Neural crest cell (in vitro differentiated cells): ENCODE data around the gene ADH1A. TPM values are rescaled to one million over a fixed set of nuclear protein-coding genes. Genes with fewer than 3 reads are reported as not detected.

Source experiments
- DNase-seq: peaks from one replicate; pipeline ENCODE4 v3.0.0; 2021; ENCODE audit warnings: low read depth, mixed read lengths, low spot score
- H3K27ac Mint-ChIP-seq: one replicate; pipeline ENCODE4 v1.8.0; 2021; ENCODE audit warnings: mild to moderate bottlenecking, mixed read lengths; ENCODE audit not compliant: unreplicated experiment
- H3K27me3 Mint-ChIP-seq: 2 replicates; pipeline ENCODE4 v1.8.0; 2021; ENCODE audit warnings: low read depth, mild to moderate bottlenecking, mixed read lengths
- H3K36me3 Mint-ChIP-seq: 2 replicates; pipeline ENCODE4 v1.8.0; 2021; ENCODE audit warnings: low read depth, mild to moderate bottlenecking, mixed read lengths
- H3K4me1 Mint-ChIP-seq: 2 replicates; pipeline ENCODE4 v1.8.0; 2021; ENCODE audit warnings: mixed read lengths
- H3K4me3 Mint-ChIP-seq: one replicate; pipeline ENCODE4 v1.8.0; 2021; ENCODE audit warnings: mild to moderate bottlenecking, mixed read lengths
- H3K9me3 Mint-ChIP-seq: 2 replicates; pipeline ENCODE4 v1.8.0; 2021; ENCODE audit warnings: mixed read lengths
- CTCF ChIP-seq: fragments of 200-600 bp; sonication (generic); conservative IDR thresholded peaks from 2 replicates; pipeline ENCODE4 v1.5.0; 2021; ENCODE audit warnings: antibody characterized with exemption, mild to moderate bottlenecking
- total RNA-seq: library from RNA; stranded (reverse); gene quantifications from 2 replicates; pipeline ENCODE4 v1.2.1, GENCODE V29; 2021

Gene ADH1A
- total RNA-seq, 1 donor from 2014 or later, result not detected

- Mint-ChIP-seq H3K4me3 (no peak overlapping the region), H3K9me3 (peaks cover 2% of the 10 kb centered on the region)
These were observed 9.5 kb downstream of the ADH1A start for GRCh38 chr4:99281261-99281660.

GRCh38 chr4:99276417-99276816 lies 14.4 kb downstream of the ADH1A start:
- no peak overlapping the region for H3K4me3 Mint-ChIP-seq
- H3K4me1 Mint-ChIP-seq, result no peaks in the 10 kb centered on the region
- no peak for TF ChIP-seq CTCF
- H3K9me3 Mint-ChIP-seq, result peaks cover 3% of the 10 kb centered on the region
- DNase-seq, result no peak
- no peak overlapping the region for H3K27ac Mint-ChIP-seq
- H3K36me3 Mint-ChIP-seq, result no peaks in the 10 kb centered on the region
- H3K27me3 Mint-ChIP-seq, result no peaks in the 10 kb centered on the region

More at GRCh38 chr4:99281261-99281660, 9.5 kb downstream of the ADH1A start:
- no peak for DNase-seq
- H3K27me3 Mint-ChIP-seq, result no peaks in the 10 kb centered on the region
- peaks cover 2% of the 10 kb centered on the region for H3K4me1 Mint-ChIP-seq
- no peak overlapping the region for H3K27ac Mint-ChIP-seq
- no peaks in the 10 kb centered on the region for H3K36me3 Mint-ChIP-seq
- TF ChIP-seq CTCF, result no peak

GRCh38 chr4:99275885-99276284 lies 14.9 kb downstream of the ADH1A start:
- DNase-seq, result no peak
- Mint-ChIP-seq H3K27ac (no peak overlapping the region), H3K27me3 (no peaks in the 10 kb centered on the region), H3K4me1 (no peaks in the 10 kb centered on the region), H3K9me3 (peaks cover 3% of the 10 kb centered on the region), H3K36me3 (no peaks in the 10 kb centered on the region), H3K4me3 (no peak overlapping the region)
- no peak for TF ChIP-seq CTCF

- no peak for TF ChIP-seq CTCF
- H3K36me3 Mint-ChIP-seq, result no peaks in the 10 kb centered on the region
- DNase-seq, result no peak
- no peak overlapping the region for H3K4me3 Mint-ChIP-seq
- no peaks in the 10 kb centered on the region for H3K27me3 Mint-ChIP-seq
- peaks cover 3% of the 10 kb centered on the region for H3K9me3 Mint-ChIP-seq
- no peaks in the 10 kb centered on the region for H3K4me1 Mint-ChIP-seq
- H3K27ac Mint-ChIP-seq, result no peak overlapping the region
These were observed 15.7 kb downstream of the ADH1A start for GRCh38 chr4:99275050-99275449.

GRCh38 chr4:99273704-99274103 lies 17.1 kb downstream of the ADH1A start:
- H3K27ac Mint-ChIP-seq, result no peak overlapping the region
- peaks cover 2% of the 10 kb centered on the region for H3K36me3 Mint-ChIP-seq
- H3K4me1 Mint-ChIP-seq, result no peaks in the 10 kb centered on the region
- no peak overlapping the region for H3K4me3 Mint-ChIP-seq
- no peaks in the 10 kb centered on the region for H3K27me3 Mint-ChIP-seq
- DNase-seq, result no peak
- peaks cover 6% of the 10 kb centered on the region for H3K9me3 Mint-ChIP-seq
- no peak for TF ChIP-seq CTCF

- Mint-ChIP-seq H3K36me3 (peaks cover 13% of the 10 kb centered on the region), H3K9me3 (peaks cover 10% of the 10 kb centered on the region), H3K4me3 (no peak overlapping the region), H3K27me3 (no peaks in the 10 kb centered on the region), H3K27ac (no peak overlapping the region), H3K4me1 (no peaks in the 10 kb centered on the region)
- no peak for TF ChIP-seq CTCF
- DNase-seq, result no peak
These were observed 25.9 kb downstream of the ADH1A start for GRCh38 chr4:99264927-99265326.
